K562 treated with DMSO at 1 percent for 24 hours (cell line): ENCODE results near the gene RBPJ. TPM values are rescaled to one million over a fixed set of nuclear protein-coding genes. Genes with fewer than 3 reads are reported as not detected.

ENCODE experiments used
- total RNA-seq: library from RNA; unstranded; fragments of 300-600 nt; gene quantifications from 2 replicates; pipeline ENCODE4 v1.2.3, GENCODE V29; 2022; ENCODE audit warnings: low read depth; ENCODE audit not compliant: insufficient read depth

The RBPJ gene
- total RNA-seq: 11.0 and 12.0 TPM in 2 replicates

GRCh38 chr4:26320538-26321372 is at the start of gene RBPJ:
TSS of gene RBPJ (plus strand) at chr4:26321014. CDS start at chr4:26321029, 15 bp downstream.

Other genes with a start within 250 kb of the RBPJ start
- not detected in 2 replicates for gene CCKAR, start 169.5 kb downstream of the RBPJ start, total RNA-seq